Stimulated activated CD4-positive, alpha-beta T cell treated with anti-CD3 and anti-CD28 coated beads, Interleukin-15, amount 100 ng/mL, for 48 hours (primary cell): Measurements from ENCODE around the gene TOX3.

Source experiments
- DNase-seq, 2 donors: peaks; one replicate each; pipeline ENCODE4 v3.0.0-alpha.2; 2020; ENCODE audit warnings: low read depth in 2 of 2

Gene TOX3

GRCh38 chr16:52451971-52452421 is 94.9 kb downstream of the TOX3 start:
- DNase-seq: no peak

GRCh38 chr16:52450916-52451315 is 96.0 kb downstream of the TOX3 start:
- DNase-seq: no peak

GRCh38 chr16:52450241-52450640 is 96.7 kb downstream of the TOX3 start:
- DNase-seq: no peak

GRCh38 chr16:52446080-52446479 is 100.9 kb downstream of the TOX3 start:
- DNase-seq: no peak

- no peak for DNase-seq
Measured at GRCh38 chr16:52441886-52442285, 105.1 kb downstream of the TOX3 start.

GRCh38 chr16:52440248-52440647 is 106.7 kb downstream of the TOX3 start:
- no peak for DNase-seq

GRCh38 chr16:52439750-52440149 is 107.2 kb downstream of the TOX3 start:
- no peak for DNase-seq

GRCh38 chr16:52439171-52439701 is 107.7 kb downstream of the TOX3 start:
- DNase-seq: no peak

- no peak for DNase-seq
Measured at GRCh38 chr16:52437277-52437670, 109.7 kb downstream of the TOX3 start.

GRCh38 chr16:52436339-52437276 is 110.3 kb downstream of the TOX3 start:
- no peak for DNase-seq

GRCh38 chr16:52434224-52434623 is 112.7 kb downstream of the TOX3 start:
- no peak for DNase-seq

GRCh38 chr16:52433643-52434042 is 113.3 kb downstream of the TOX3 start:
- DNase-seq: no peak

GRCh38 chr16:52424591-52424990 is 122.4 kb downstream of the TOX3 start:
- DNase-seq: no peak

- DNase-seq: no peak
Measured at GRCh38 chr16:52422307-52422706, 124.6 kb downstream of the TOX3 start.

- no peak for DNase-seq
Measured at GRCh38 chr16:52418201-52418600, 128.7 kb downstream of the TOX3 start.

- DNase-seq: no peak
Measured at GRCh38 chr16:52416888-52417287, 130.1 kb downstream of the TOX3 start.

GRCh38 chr16:52411011-52411410 is 135.9 kb downstream of the TOX3 start:
- DNase-seq: no peak

GRCh38 chr16:52408191-52408845 is 138.6 kb downstream of the TOX3 start:
- no peak for DNase-seq

GRCh38 chr16:52407778-52408177 is 139.2 kb downstream of the TOX3 start:
- DNase-seq: no peak

- no peak for DNase-seq
Measured at GRCh38 chr16:52405441-52405840, 141.5 kb downstream of the TOX3 start.

- no peak for DNase-seq
Measured at GRCh38 chr16:52404546-52404945, 142.4 kb downstream of the TOX3 start.

- DNase-seq: no peak
Measured at GRCh38 chr16:52399116-52399515, 147.8 kb downstream of the TOX3 start.

GRCh38 chr16:52398491-52398960 is 148.4 kb downstream of the TOX3 start:
- no peak for DNase-seq
